Fibroblast of mammary gland (primary cell): ENCODE data around the gene ARHGAP8.

Source experiments
- DNase-seq: peaks from one replicate; pipeline ENCODE4 v3.0.0-alpha.2; 2010; ENCODE audit warnings: low read depth
- H3K4me3 ChIP-seq: 2 replicates; pipeline ENCODE4 v1.5.1; 2011; ENCODE audit warnings: low read depth, mild to moderate bottlenecking, low read length, moderate library complexity; ENCODE audit not compliant: control insufficient read depth
- CTCF ChIP-seq: conservative IDR thresholded peaks from 2 replicates; pipeline ENCODE4 v1.5.1; 2011; ENCODE audit warnings: low read depth, low read length, inconsistent platforms; ENCODE audit not compliant: control insufficient read depth, insufficient read depth

Gene ARHGAP8

GRCh38 chr22:44839061-44839460 is 86.7 kb downstream of the ARHGAP8 start:
- DNase-seq, result no peak
- H3K4me3 ChIP-seq, result no peak overlapping the region
- no peak for TF ChIP-seq CTCF

GRCh38 chr22:44839721-44840120 is 87.3 kb downstream of the ARHGAP8 start:
- TF ChIP-seq CTCF, result no peak
- no peak overlapping the region for H3K4me3 ChIP-seq
- no peak for DNase-seq

- H3K4me3 ChIP-seq, result no peak overlapping the region
- no peak for DNase-seq
- no peak for TF ChIP-seq CTCF
Measured at GRCh38 chr22:44840611-44841322, 88.4 kb downstream of the ARHGAP8 start.

GRCh38 chr22:44842417-44842816 is 90.0 kb downstream of the ARHGAP8 start:
- TF ChIP-seq CTCF, result no peak
- H3K4me3 ChIP-seq, result no peak overlapping the region
- DNase-seq, result no peak

- TF ChIP-seq CTCF, result no peak
- DNase-seq, result no peak
- H3K4me3 ChIP-seq, result no peak overlapping the region
Measured at GRCh38 chr22:44845191-44845590, 92.8 kb downstream of the ARHGAP8 start.

GRCh38 chr22:44845796-44846720 is 93.7 kb downstream of the ARHGAP8 start:
- no peak for TF ChIP-seq CTCF
- DNase-seq, result no peak
- H3K4me3 ChIP-seq, result no peak overlapping the region
